ENCODE measurements around the gene TLCD4. TPM values are rescaled to one million over a fixed set of nuclear protein-coding genes. Genes with fewer than 3 reads are reported as not detected.
"Not testable (repeated sequence)": the region's sequence is repeated elsewhere in the genome, so short reads cannot be mapped to it uniquely, and the experiment has no call there.

The TLCD4 gene
- total and polyA plus RNA-seq, 10 donors: 0.11 to 12.5 (median 0.75) TPM

DNA sequence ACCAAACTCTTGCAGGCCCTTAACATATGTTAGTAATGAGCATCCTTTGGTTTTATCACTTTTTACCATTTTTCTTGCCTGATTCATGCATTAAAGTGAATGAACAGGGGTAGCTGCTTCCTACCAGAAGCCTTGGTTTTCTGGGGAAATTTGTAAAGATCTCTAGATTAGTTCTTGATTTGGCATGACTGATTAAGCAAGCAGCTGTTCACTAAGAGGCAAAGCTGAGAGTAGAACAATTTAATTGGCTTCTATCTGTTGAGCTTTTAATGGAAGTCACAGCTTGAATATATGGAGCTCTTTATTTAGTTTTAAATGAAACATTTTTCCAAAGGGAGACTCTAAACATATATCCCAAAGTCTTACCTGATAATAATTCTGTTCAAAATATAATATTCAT lies 23.6 kb downstream of the TLCD4 start:
- Histone ChIP-seq H3K9me3 (no peaks in the 10 kb centered on the region), H3K27ac (no peak overlapping the region), H3K4me1 (no peaks in the 10 kb centered on the region), H3K4me3 (no peak overlapping the region), H3K36me3 (no peaks in the 10 kb centered on the region), H3K27me3 (replicated peaks in 1 of 7) (peaks cover 0 to 5% (median 0%) of the 10 kb centered on the region in 7 donors)
- intact Hi-C loops (cut with DNase I; ENCODE audit: low total_unique reads): no loop called here
- no peak for TF ChIP-seq POLR2AphosphoS5 (IDR thresholded peaks at IDR 0.05)
- no peak for TF ChIP-seq POLR2A (IDR thresholded peaks at IDR 0.05)
- TF ChIP-seq, protein P1, sequence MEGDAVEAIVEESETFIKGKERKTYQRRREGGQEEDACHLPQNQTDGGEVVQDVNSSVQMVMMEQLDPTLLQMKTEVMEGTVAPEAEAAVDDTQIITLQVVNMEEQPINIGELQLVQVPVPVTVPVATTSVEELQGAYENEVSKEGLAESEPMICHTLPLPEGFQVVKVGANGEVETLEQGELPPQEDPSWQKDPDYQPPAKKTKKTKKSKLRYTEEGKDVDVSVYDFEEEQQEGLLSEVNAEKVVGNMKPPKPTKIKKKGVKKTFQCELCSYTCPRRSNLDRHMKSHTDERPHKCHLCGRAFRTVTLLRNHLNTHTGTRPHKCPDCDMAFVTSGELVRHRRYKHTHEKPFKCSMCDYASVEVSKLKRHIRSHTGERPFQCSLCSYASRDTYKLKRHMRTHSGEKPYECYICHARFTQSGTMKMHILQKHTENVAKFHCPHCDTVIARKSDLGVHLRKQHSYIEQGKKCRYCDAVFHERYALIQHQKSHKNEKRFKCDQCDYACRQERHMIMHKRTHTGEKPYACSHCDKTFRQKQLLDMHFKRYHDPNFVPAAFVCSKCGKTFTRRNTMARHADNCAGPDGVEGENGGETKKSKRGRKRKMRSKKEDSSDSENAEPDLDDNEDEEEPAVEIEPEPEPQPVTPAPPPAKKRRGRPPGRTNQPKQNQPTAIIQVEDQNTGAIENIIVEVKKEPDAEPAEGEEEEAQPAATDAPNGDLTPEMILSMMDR (IDR thresholded peaks at IDR 0.05 in 8 of 11, conservative IDR thresholded peaks at IDR 0.05 in 3 of 11): no peak
- DNase-seq: no peak

DNA sequence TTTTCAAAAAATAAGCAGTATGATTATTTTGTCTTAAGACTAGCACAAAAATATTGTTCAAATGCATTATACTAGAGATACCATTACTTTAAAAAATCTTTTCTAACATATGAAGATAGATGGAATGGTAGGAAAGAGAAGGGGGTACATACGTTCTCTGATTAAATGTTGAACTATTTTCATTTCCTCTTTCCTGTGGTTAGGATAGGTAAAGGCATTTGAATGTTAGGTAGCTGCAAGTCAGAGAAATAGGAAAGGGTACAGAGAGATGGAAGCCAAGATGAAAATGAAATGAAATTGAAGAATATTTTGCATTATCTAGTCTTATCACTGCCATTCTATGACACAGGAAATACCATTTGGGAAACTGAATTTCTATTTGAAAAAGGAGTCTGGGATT lies 28.3 kb downstream of the TLCD4 start:
- Histone ChIP-seq H3K9me3 (no peaks in the 10 kb centered on the region), H3K4me3 (no peak overlapping the region), H3K27me3 (replicated peaks in 1 of 7) (no peaks in the 10 kb centered on the region), H3K4me1 (no peaks in the 10 kb centered on the region), H3K27ac (no peak overlapping the region), H3K36me3 (no peaks in the 10 kb centered on the region)
- no peak for DNase-seq
- TF ChIP-seq, protein P1 (IDR thresholded peaks at IDR 0.05 in 8 of 11, conservative IDR thresholded peaks at IDR 0.05 in 3 of 11): no peak
- no peak for TF ChIP-seq POLR2AphosphoS5 (IDR thresholded peaks at IDR 0.05)
- WGBS, 5 donors: 29 to 47% (median 34%) methylated on average over 1 of the region's 1 CpG
- intact Hi-C loops (cut with DNase I; ENCODE audit: low total_unique reads): no loop called here

DNA sequence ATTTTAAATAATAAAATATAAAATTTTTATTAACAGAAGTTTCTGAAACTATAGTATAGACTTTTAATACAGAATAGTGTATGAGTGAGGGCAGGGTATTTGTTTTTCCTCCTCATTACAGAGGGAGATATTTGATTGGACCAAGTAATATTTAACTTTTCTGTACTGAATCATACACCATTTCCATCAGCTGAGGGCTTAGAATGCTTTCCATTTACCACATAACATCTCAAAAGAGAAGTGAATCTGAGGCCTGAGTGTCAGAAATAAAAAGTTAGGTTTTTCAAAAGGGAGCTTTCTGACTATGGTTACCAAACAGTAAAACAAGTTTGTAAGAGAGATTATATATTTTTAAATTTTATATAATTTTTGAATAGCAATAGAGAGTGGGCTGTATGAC lies 29.5 kb downstream of the TLCD4 start:
- Histone ChIP-seq H3K4me3 (no peak overlapping the region), H3K4me1 (no peaks in the 10 kb centered on the region), H3K9me3 (no peaks in the 10 kb centered on the region), H3K27ac (no peak overlapping the region), H3K27me3 (replicated peaks in 1 of 7) (no peaks in the 10 kb centered on the region), H3K36me3 (no peaks in the 10 kb centered on the region)
- intact Hi-C loops (cut with DNase I; ENCODE audit: low total_unique reads): no loop called here
- TF ChIP-seq POLR2AphosphoS5 (IDR thresholded peaks at IDR 0.05) (no peak), POLR2A (IDR thresholded peaks at IDR 0.05) (no peak)
- TF ChIP-seq, protein P1 (IDR thresholded peaks at IDR 0.05 in 8 of 11, conservative IDR thresholded peaks at IDR 0.05 in 3 of 11): no peak
- no peak for DNase-seq

DNA sequence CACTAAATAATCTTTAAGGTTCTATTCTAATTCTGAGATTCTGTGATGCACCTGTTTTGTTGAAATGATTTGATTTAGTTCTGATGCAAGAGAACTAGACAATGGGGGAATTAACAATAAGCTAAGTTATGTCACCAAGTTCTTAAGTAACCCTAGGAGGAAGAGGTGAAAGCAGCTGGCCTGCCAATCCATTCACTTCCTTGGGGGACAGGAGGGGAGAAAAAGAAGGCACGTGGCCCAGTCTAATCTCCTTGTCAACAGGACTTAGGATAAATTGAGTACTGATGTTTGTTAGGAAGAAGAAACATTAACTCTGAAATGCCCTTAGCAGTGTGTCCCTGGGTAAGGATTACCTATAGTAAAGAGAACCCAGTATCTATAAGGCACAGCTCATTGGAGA lies 36.9 kb downstream of the TLCD4 start:
- WGBS, 5 donors: 28 to 50% (median 41%) methylated on average over 1 of the region's 1 CpG
- no peak for DNase-seq
- no peaks in the 10 kb centered on the region for H3K27me3 ChIP-seq (replicated peaks in 1 of 7)
- H3K4me3 ChIP-seq: no peak overlapping the region
- no peak overlapping the region for H3K27ac ChIP-seq
- TF ChIP-seq POLR2A (IDR thresholded peaks at IDR 0.05): no peak
- TF ChIP-seq, protein P1 (IDR thresholded peaks at IDR 0.05 in 8 of 11, conservative IDR thresholded peaks at IDR 0.05 in 3 of 11): no peak
- TF ChIP-seq POLR2AphosphoS5 (IDR thresholded peaks at IDR 0.05): no peak
- no peaks in the 10 kb centered on the region for H3K9me3 ChIP-seq
- intact Hi-C loops (cut with DNase I; ENCODE audit: low total_unique reads): no loop called here
- no peaks in the 10 kb centered on the region for H3K4me1 ChIP-seq
- no peaks in the 10 kb centered on the region for H3K36me3 ChIP-seq

- H3K27ac ChIP-seq; DNase-seq; intact Hi-C loops (cut with DNase I; ENCODE audit: low total_unique reads); H3K4me1 ChIP-seq; H3K4me3 ChIP-seq; H3K36me3 ChIP-seq; H3K27me3 ChIP-seq (replicated peaks in 1 of 7): not testable (repeated sequence)
- peaks cover 0 to 20% (median 3%) of the 10 kb centered on the region in 8 donors for H3K9me3 ChIP-seq
- WGBS, 5 donors: 92 to 99% (median 95%) methylated on average over 6 of the region's 6 CpGs
Measured at GRCh38 chr1:95165569-95165968, 48.4 kb downstream of the TLCD4 start.

Data from spleen (tissue), 11 donors.